GM12865 (cell line): ENCODE results near the gene KLK13.

Source experiments
- DNase-seq: peaks from one replicate; pipeline ENCODE4 v3.0.0; 2010; ENCODE audit warnings: low read depth
- H3K4me3 ChIP-seq: 2 replicates; pipeline ENCODE4 v1.5.1; 2011; ENCODE audit warnings: mild to moderate bottlenecking, low read depth, low read length, control low read depth
- CTCF ChIP-seq: IDR thresholded peaks from 2 replicates; pipeline ENCODE4 v1.5.1; 2011; ENCODE audit warnings: low read length, control low read depth, low read depth, inconsistent platforms; ENCODE audit not compliant: insufficient read depth; ENCODE audit errors: missing control alignments

Gene KLK13

DNA sequence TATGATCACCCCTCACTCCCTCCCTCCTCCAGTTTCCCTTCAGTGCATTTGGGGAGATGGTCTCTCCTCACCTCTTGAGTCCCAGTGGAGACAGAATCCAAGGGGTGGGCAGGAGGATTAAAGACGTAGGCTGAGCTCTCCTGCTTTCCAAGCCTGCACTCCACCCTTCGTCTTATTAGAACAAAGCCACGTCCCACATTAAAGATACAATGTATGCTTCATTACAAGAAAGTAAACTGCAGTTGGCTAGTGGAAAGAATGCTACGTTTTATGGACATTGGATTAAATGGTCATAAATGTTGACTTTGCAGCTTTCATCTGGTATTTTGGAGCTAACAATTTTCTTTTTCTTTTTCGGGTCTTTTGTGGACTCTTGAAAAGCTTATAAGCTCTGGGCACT, 37.0 kb downstream of the KLK13 start:
- no peak for TF ChIP-seq CTCF
- no peak overlapping the region for H3K4me3 ChIP-seq
- DNase-seq = no peak

DNA sequence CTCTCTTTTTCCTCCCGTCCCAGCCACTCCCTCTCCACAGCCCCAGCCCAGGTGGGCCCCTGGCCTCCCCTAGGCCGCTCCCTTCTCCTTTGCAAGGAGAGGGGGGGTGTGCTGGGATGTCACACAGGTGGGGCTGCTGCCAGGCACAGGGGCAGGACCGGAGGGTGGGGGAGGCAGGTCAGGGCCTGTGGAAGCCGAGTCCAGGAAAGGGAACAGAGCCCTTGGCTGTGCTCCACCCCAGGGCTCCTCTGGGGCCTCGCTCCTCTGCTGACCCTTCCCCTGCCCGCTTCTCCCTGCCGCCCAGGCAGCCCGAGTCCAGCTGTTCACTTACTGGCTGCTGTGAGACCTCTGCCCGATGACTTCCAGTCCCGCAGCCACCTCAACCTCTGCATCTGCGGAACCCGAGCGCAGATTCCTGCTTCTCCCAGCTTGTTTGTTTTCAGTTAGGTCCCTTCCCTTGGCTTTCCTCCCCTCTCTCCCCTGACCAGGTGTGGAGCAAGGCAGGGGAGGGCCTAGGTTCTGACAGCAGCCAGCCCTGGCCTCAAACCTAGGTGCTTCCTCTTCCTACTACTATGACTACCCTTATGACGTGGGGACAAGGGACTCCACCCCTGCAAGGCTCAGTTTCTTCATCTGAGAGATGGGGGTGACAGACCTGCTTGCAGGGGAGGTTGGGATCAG, 37.6 kb downstream of the KLK13 start:
- no peak overlapping the region for H3K4me3 ChIP-seq
- TF ChIP-seq CTCF = no peak
- no peak for DNase-seq

DNA sequence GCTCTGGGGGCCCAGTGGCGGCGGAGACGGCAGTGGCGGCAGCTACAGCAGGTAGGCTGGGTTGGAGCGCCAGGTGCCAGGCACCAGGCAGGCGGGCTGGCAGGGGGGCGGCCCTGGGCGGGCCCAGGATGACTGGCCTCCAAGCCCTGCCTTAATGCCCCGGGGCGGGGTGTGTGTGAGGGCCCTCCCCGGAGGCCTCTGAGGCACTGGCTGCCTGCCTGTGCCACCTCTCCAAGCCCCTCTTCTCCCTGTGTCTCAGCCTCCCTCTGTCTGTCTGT, 38.4 kb downstream of the KLK13 start, which contains the start of gene KLK11:
Gene KLK11, minus strand, starts transcription at position 63 of the 278 bp plus-strand sequence. CDS start 985 bp downstream, outside the sequence.
- DNase-seq = no peak
- TF ChIP-seq CTCF = no peak
- H3K4me3 ChIP-seq = no peak within 1 kb of the TSS

GRCh38 chr19:51025809-51026553, 38.9 kb downstream of the KLK13 start:
- H3K4me3 ChIP-seq = no peak overlapping the region
- no peak for DNase-seq
- no peak for TF ChIP-seq CTCF

GRCh38 chr19:51025401-51025800, 39.5 kb downstream of the KLK13 start:
- DNase-seq = no peak
- TF ChIP-seq CTCF = no peak
- H3K4me3 ChIP-seq = no peak overlapping the region

DNA sequence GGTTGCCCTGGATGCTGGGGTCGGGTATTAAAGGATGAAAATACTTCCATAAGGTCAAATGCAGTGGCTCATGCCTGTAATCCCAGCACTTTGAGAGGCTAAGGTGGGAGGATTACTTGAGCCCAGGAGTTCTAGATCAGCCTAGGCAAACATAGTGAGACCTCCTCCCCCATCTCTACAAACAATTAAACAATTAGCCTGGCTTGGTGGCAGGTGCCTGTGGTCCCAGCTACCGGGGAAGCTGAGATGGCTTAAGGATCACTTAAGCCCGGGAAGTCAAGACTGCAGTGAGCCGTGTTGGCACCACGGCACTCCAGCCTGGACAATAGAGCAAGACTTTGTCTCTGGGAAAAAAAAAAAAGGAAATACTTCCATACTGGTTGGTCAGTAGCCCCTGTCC, 40.0 kb downstream of the KLK13 start:
- DNase-seq = no peak
- no peak for TF ChIP-seq CTCF
- H3K4me3 ChIP-seq = no peak overlapping the region

- no peak for TF ChIP-seq CTCF
- DNase-seq = no peak
- no peak overlapping the region for H3K4me3 ChIP-seq
Measured at GRCh38 chr19:51023946-51024345, 40.9 kb downstream of the KLK13 start.
